H9 (cell line): Measurements from ENCODE around the gene ARMC9. TPM values are rescaled to one million over a fixed set of nuclear protein-coding genes. Genes with fewer than 3 reads are reported as not detected.

Source experiments
- DNase-seq: peaks from one replicate; pipeline ENCODE4 v3.0.0-alpha.2; 2017
- H2AFZ ChIP-seq: one replicate; pipeline ENCODE4 v1.6.1; 2013; ENCODE audit warnings: mild to moderate bottlenecking, low read length, control low read depth, moderate library complexity
- H2AK5ac ChIP-seq: 2 replicates; pipeline ENCODE4 v1.6.1; 2013; ENCODE audit warnings: low read length, control low read depth, mixed read lengths; ENCODE audit not compliant: insufficient read length
- H2BK120ac ChIP-seq: one replicate; pipeline ENCODE4 v1.6.1; 2013; ENCODE audit warnings: low read depth, mild to moderate bottlenecking, low read length, control low read depth, inconsistent platforms; ENCODE audit not compliant: poor library complexity, severe bottlenecking
- H2BK12ac ChIP-seq: 2 replicates; pipeline ENCODE4 v1.6.1; 2013; ENCODE audit warnings: low read length, control low read depth, mixed read lengths, low read depth; ENCODE audit not compliant: insufficient read length
- H2BK15ac ChIP-seq: 2 replicates; pipeline ENCODE4 v1.6.1; 2013; ENCODE audit warnings: low read depth, low read length, control low read depth
- H2BK20ac ChIP-seq: one replicate; pipeline ENCODE4 v1.6.1; 2013; ENCODE audit warnings: low read depth, mild to moderate bottlenecking, low read length, control low read depth, inconsistent platforms; ENCODE audit not compliant: poor library complexity, severe bottlenecking
- H2BK5ac ChIP-seq: 2 replicates; pipeline ENCODE4 v1.6.1; 2013; ENCODE audit warnings: low read length, control low read depth, mixed read lengths; ENCODE audit not compliant: insufficient read length
- H3K14ac ChIP-seq: 2 replicates; pipeline ENCODE4 v1.6.1; 2013; ENCODE audit warnings: low read length, control low read depth; ENCODE audit not compliant: insufficient read depth
- H3K18ac ChIP-seq: 2 replicates; pipeline ENCODE4 v1.6.1; 2013; ENCODE audit warnings: low read depth, mild to moderate bottlenecking, mixed read lengths, low read length, control low read depth; ENCODE audit not compliant: insufficient read length
- H3K23ac ChIP-seq: 2 replicates; pipeline ENCODE4 v1.6.1; 2013; ENCODE audit warnings: low read length, control low read depth, mixed read lengths, low read depth; ENCODE audit not compliant: insufficient read length
- H3K23me2 ChIP-seq: 2 replicates; pipeline ENCODE4 v1.6.1; 2013; ENCODE audit warnings: low read depth, mild to moderate bottlenecking, mixed read lengths, low read length, control low read depth; ENCODE audit not compliant: insufficient read length, poor library complexity, severe bottlenecking
- H3K27ac ChIP-seq: 2 replicates; pipeline ENCODE4 v1.5.1; 2013; ENCODE audit warnings: low read length, control low read depth, mixed read lengths, low read depth; ENCODE audit not compliant: insufficient read length
- H3K27me3 ChIP-seq: 2 replicates; pipeline ENCODE4 v1.6.1; 2013; ENCODE audit warnings: low read length, control low read depth, inconsistent platforms; ENCODE audit not compliant: insufficient read depth
- H3K4ac ChIP-seq: 2 replicates; pipeline ENCODE4 v1.6.1; 2013; ENCODE audit warnings: low read depth, mild to moderate bottlenecking, control low read depth, inconsistent platforms, low read length, moderate library complexity
- H3K4me1 ChIP-seq: 2 replicates; pipeline ENCODE4 v1.6.1; 2013; ENCODE audit warnings: low read length, control low read depth, inconsistent platforms; ENCODE audit not compliant: insufficient read depth
- H3K4me2 ChIP-seq: 2 replicates; pipeline ENCODE4 v1.6.1; 2013; ENCODE audit warnings: low read length, control low read depth, mixed read lengths; ENCODE audit not compliant: insufficient read length, insufficient read depth
- H3K56ac ChIP-seq: 2 replicates; pipeline ENCODE4 v1.6.1; 2013; ENCODE audit warnings: low read depth, mild to moderate bottlenecking, mixed read lengths, low read length, control low read depth; ENCODE audit not compliant: insufficient read length
- H3K79me1 ChIP-seq: 2 replicates; pipeline ENCODE4 v1.6.1; 2013; ENCODE audit warnings: low read depth, mild to moderate bottlenecking, moderate library complexity, low read length, control low read depth, inconsistent platforms; ENCODE audit not compliant: insufficient read depth, poor library complexity, severe bottlenecking
- H3K79me2 ChIP-seq: 2 replicates; pipeline ENCODE4 v1.6.1; 2013; ENCODE audit warnings: low read length, control low read depth, inconsistent platforms; ENCODE audit not compliant: insufficient read depth
- H3K9ac ChIP-seq: 2 replicates; pipeline ENCODE4 v1.6.1; 2013; ENCODE audit warnings: low read length, control low read depth, mixed read lengths; ENCODE audit not compliant: insufficient read length; ENCODE audit errors: extremely low read depth
- H3K9me3 ChIP-seq: one replicate; pipeline ENCODE4 v1.6.1; 2013; ENCODE audit warnings: low read depth, low read length, inconsistent platforms; ENCODE audit not compliant: control insufficient read depth
- H3T11ph ChIP-seq: one replicate; pipeline ENCODE4 v1.6.1; 2013; ENCODE audit warnings: mild to moderate bottlenecking, low read length, control low read depth, inconsistent platforms
- H4K20me1 ChIP-seq: one replicate; pipeline ENCODE4 v1.6.1; 2013; ENCODE audit not compliant: control insufficient read depth, insufficient read length, insufficient read depth
- H4K5ac ChIP-seq: 2 replicates; pipeline ENCODE4 v1.6.1; 2013; ENCODE audit warnings: low read depth, mild to moderate bottlenecking, mixed read lengths, low read length, control low read depth; ENCODE audit not compliant: insufficient read length
- H4K8ac ChIP-seq: replicated peaks from 2 replicates; pipeline ENCODE4 v1.6.1; 2013; ENCODE audit warnings: low read length, control low read depth, mixed read lengths, low read depth; ENCODE audit not compliant: insufficient read length
- H4K91ac ChIP-seq: 2 replicates; pipeline ENCODE4 v1.6.1; 2013; ENCODE audit warnings: low read depth, mild to moderate bottlenecking, moderate library complexity, mixed read lengths, low read length, control low read depth; ENCODE audit not compliant: insufficient read length
- H3K27ac Mint-ChIP-seq, 3 experiments: 2 replicates in 2 of 3; 3 replicates in 1 of 3; pipeline ENCODE4 v1.8.0; 2020 to 2021; ENCODE audit warnings: mixed read lengths in 3 of 3, mild to moderate bottlenecking in 1 of 3, moderate library complexity in 1 of 3
- H3K27me3 Mint-ChIP-seq: 2 replicates; pipeline ENCODE4 v1.8.0; 2021; ENCODE audit warnings: low read depth, mild to moderate bottlenecking, moderate library complexity, mixed read lengths
- H3K36me3 Mint-ChIP-seq, 3 experiments: 2 replicates in 2 of 3; 3 replicates in 1 of 3; pipeline ENCODE4 v1.8.0; 2020 to 2021; ENCODE audit warnings: low read depth in 3 of 3, mixed read lengths in 3 of 3; ENCODE audit not compliant: insufficient read depth in 1 of 3
- H3K4me1 Mint-ChIP-seq, 2 experiments: 2 replicates each; pipeline ENCODE4 v1.8.0; 2020; ENCODE audit warnings: mixed read lengths in 2 of 2
- H3K4me3 Mint-ChIP-seq, 2 experiments: 2 replicates in 1 of 2; 3 replicates in 1 of 2; pipeline ENCODE4 v1.8.0; 2020 to 2021; ENCODE audit warnings: mild to moderate bottlenecking in 2 of 2, mixed read lengths in 2 of 2, moderate library complexity in 1 of 2
- H3K9me3 Mint-ChIP-seq, 2 experiments: 2 replicates in 1 of 2; 3 replicates in 1 of 2; pipeline ENCODE4 v1.8.0; 2020; ENCODE audit warnings: mild to moderate bottlenecking in 2 of 2, mixed read lengths in 2 of 2, moderate library complexity in 1 of 2
- WGBS: extraction: QIAGEN DNeasy Blood & Tissue Kit; methylation state at CpG from one replicate; pipeline ENCODE4 v1.1.7; 2013; ENCODE audit warnings: missing lambda C conversion rate, low lambda C conversion rate, mixed read lengths; ENCODE audit not compliant: insufficient read length; ENCODE audit errors: extremely low coverage; 5-methylcytosine and 5-hydroxymethylcytosine counted together
- total RNA-seq: library from RNA; stranded (reverse); gene quantifications from 2 replicates; pipeline ENCODE4 v1.2.1, GENCODE V29; 2021
- TF ChIP-seq, protein P1 (sequence below): fragments of 200-600 bp; sonication (generic); conservative IDR thresholded peaks from 3 replicates; pipeline ENCODE4 v1.8.0; 2021; ENCODE audit warnings: antibody characterized with exemption, mild to moderate bottlenecking

ARMC9 gene
- total RNA-seq, 1 experiment from 2014 or later = 37.6 TPM

DNA sequence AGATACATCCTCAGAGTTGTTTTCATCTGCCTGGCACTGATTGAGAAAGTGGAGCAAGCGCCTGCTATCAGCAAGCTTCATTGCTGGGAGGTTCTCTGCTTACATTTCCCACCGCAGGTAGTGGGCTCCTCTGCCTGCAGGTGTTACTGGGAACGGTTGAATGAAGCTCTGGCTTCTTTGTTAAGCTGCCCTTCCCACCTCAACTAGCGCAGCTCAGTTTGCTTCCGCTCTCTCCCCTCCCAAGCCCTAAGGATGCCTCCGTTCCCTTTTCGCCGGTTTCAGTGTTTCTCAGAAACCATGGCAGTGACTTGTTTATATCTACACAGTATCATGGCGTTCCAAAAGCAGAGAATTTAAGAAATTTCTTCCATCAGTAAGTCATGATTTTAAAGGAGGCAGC is 124.9 kb downstream of the ARMC9 start:
- no peak overlapping the region for H3K14ac ChIP-seq
- no peaks in the 10 kb centered on the region for H3K27me3 Mint-ChIP-seq
- peak; percentile 53 for DNase-seq
- H3K79me2 ChIP-seq = no peaks in the 10 kb centered on the region
- no peaks in the 10 kb centered on the region for H3K9me3 Mint-ChIP-seq
- no peak overlapping the region for H3K56ac ChIP-seq
- no peaks in the 10 kb centered on the region for H3K79me1 ChIP-seq
- no peak overlapping the region for H3K9ac ChIP-seq
- no peak overlapping the region for H3K27ac ChIP-seq
- H2BK5ac ChIP-seq = no peak overlapping the region
- no peak overlapping the region for H3K18ac ChIP-seq
- H3K4ac ChIP-seq = no peak overlapping the region
- H3K4me1 Mint-ChIP-seq = peaks cover 9 to 12% of the 10 kb centered on the region in 2 experiments
- H3K4me3 Mint-ChIP-seq = no peak overlapping the region
- H3K4me1 ChIP-seq = peaks cover 2% of the 10 kb centered on the region; the same call in 1 of the 2 replicates
- TF ChIP-seq, protein P1, sequence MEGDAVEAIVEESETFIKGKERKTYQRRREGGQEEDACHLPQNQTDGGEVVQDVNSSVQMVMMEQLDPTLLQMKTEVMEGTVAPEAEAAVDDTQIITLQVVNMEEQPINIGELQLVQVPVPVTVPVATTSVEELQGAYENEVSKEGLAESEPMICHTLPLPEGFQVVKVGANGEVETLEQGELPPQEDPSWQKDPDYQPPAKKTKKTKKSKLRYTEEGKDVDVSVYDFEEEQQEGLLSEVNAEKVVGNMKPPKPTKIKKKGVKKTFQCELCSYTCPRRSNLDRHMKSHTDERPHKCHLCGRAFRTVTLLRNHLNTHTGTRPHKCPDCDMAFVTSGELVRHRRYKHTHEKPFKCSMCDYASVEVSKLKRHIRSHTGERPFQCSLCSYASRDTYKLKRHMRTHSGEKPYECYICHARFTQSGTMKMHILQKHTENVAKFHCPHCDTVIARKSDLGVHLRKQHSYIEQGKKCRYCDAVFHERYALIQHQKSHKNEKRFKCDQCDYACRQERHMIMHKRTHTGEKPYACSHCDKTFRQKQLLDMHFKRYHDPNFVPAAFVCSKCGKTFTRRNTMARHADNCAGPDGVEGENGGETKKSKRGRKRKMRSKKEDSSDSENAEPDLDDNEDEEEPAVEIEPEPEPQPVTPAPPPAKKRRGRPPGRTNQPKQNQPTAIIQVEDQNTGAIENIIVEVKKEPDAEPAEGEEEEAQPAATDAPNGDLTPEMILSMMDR = no peak
- no peak overlapping the region for H2BK15ac ChIP-seq
- H3T11ph ChIP-seq = no peak overlapping the region
- H2BK120ac ChIP-seq = no peak overlapping the region
- H4K20me1 ChIP-seq = no peaks in the 10 kb centered on the region
- no peak overlapping the region for H2BK12ac ChIP-seq
- WGBS = no CpG with 5 or more reads among the region's 9 CpGs
- H4K5ac ChIP-seq = no peak overlapping the region
- no peak overlapping the region for H3K4me2 ChIP-seq
- H3K9me3 ChIP-seq = no peaks in the 10 kb centered on the region
- no peak overlapping the region for H4K91ac ChIP-seq
- no peak overlapping the region for H3K23ac ChIP-seq
- H2AK5ac ChIP-seq = no peak overlapping the region
- no peaks in the 10 kb centered on the region for H3K23me2 ChIP-seq
- no peaks in the 10 kb centered on the region for H3K27me3 ChIP-seq
- no peak overlapping the region for H4K8ac ChIP-seq
- H2BK20ac ChIP-seq = no peak overlapping the region
- H3K27ac Mint-ChIP-seq = peak overlapping the region in 2 of 3 experiments; percentile 4 to 65; a peak in 1 of 7 replicates
- no peaks in the 10 kb centered on the region for H3K36me3 Mint-ChIP-seq
- no peak overlapping the region for H2AFZ ChIP-seq
